SK-N-SH treated with all-trans-retinoic acid at 6 μM for 48 hours (cell line): ENCODE measurements around the gene WDR37.

Experiments
- ATAC-seq: fragments of 200-7000 bp; cut with Tn5 transposase; 3 replicates; pipeline ENCODE4 v1.9.1; 2020; ENCODE audit warnings: mild to moderate bottlenecking, moderate library complexity
- ARNTL ChIP-seq: fragments of 450-650 bp; formaldehyde crosslinking; IDR thresholded peaks from 2 replicates; pipeline ENCODE4 v1.5.0; 2020; ENCODE audit warnings: low read depth, mild to moderate bottlenecking, moderate library complexity, borderline replicate concordance
- BACH2 ChIP-seq: fragments of 250-450 bp; sonication (Bioruptor Pico); IDR thresholded peaks from 2 replicates; pipeline ENCODE4 v1.9.0; 2021; ENCODE audit warnings: mild to moderate bottlenecking, borderline replicate concordance
- CSDC2 ChIP-seq: fragments of 250-450 bp; sonication (Bioruptor Pico); IDR thresholded peaks from 2 replicates; pipeline ENCODE4 v1.5.0; 2020; ENCODE audit warnings: mild to moderate bottlenecking, moderate library complexity
- ESRRG ChIP-seq: fragments of 250-450 bp; sonication (Bioruptor Pico); IDR thresholded peaks from 2 replicates; pipeline ENCODE4 v1.6.1; 2021; ENCODE audit warnings: mild to moderate bottlenecking
- GLIS3 ChIP-seq: fragments of 250-450 bp; sonication (Bioruptor Pico); IDR thresholded peaks from 2 replicates; pipeline ENCODE4 v1.5.0; 2020; ENCODE audit warnings: mild to moderate bottlenecking, moderate library complexity
- ISL1 ChIP-seq: fragments of 250-450 bp; sonication (Bioruptor Pico); IDR thresholded peaks from 2 replicates; pipeline ENCODE4 v2.1.2; 2022; ENCODE audit warnings: mild to moderate bottlenecking, moderate library complexity
- OSR1 ChIP-seq: fragments of 250-450 bp; sonication (Bioruptor Pico); IDR thresholded peaks from 2 replicates; pipeline ENCODE4 v1.8.0; 2022; ENCODE audit warnings: moderate library complexity, mild to moderate bottlenecking, inconsistent platforms
- PPARA ChIP-seq: fragments of 250-450 bp; sonication (Bioruptor Pico); IDR thresholded peaks from 2 replicates; pipeline ENCODE4 v1.5.0; 2020; ENCODE audit warnings: mild to moderate bottlenecking, borderline replicate concordance
- RARB ChIP-seq: fragments of 250-450 bp; sonication (Bioruptor Pico); IDR thresholded peaks from 2 replicates; pipeline ENCODE4 v1.8.0; 2021; ENCODE audit warnings: mild to moderate bottlenecking, moderate library complexity
- TCF4 ChIP-seq: fragments of 250-450 bp; sonication (Bioruptor Pico); IDR thresholded peaks from 2 replicates; pipeline ENCODE4 v1.8.0; 2021; ENCODE audit warnings: mild to moderate bottlenecking, moderate library complexity, borderline replicate concordance
- TOX ChIP-seq: fragments of 250-450 bp; sonication (Bioruptor Pico); IDR thresholded peaks from 2 replicates; pipeline ENCODE4 v1.8.0; 2021; ENCODE audit warnings: mild to moderate bottlenecking, moderate library complexity, borderline replicate concordance
- ZC3H10 ChIP-seq: fragments of 250-450 bp; sonication (Bioruptor Pico); IDR thresholded peaks from 2 replicates; pipeline ENCODE4 v1.5.1; 2021; ENCODE audit warnings: mild to moderate bottlenecking, moderate library complexity
- ZFP3 ChIP-seq: fragments of 250-450 bp; sonication (Bioruptor Pico); IDR thresholded peaks from 2 replicates; pipeline ENCODE4 v1.5.0; 2020; ENCODE audit warnings: mild to moderate bottlenecking, moderate library complexity
- ZFP30 ChIP-seq: fragments of 450-650 bp; formaldehyde crosslinking; IDR thresholded peaks from 2 replicates; pipeline ENCODE4 v1.5.0; 2022; ENCODE audit warnings: mild to moderate bottlenecking, moderate library complexity
- ZNF565 ChIP-seq: fragments of 450-650 bp; formaldehyde crosslinking; conservative IDR thresholded peaks from 2 replicates; pipeline ENCODE4 v1.5.0; 2020; ENCODE audit warnings: low read depth, mild to moderate bottlenecking, moderate library complexity
- ZNF70 ChIP-seq: fragments of 450-650 bp; formaldehyde crosslinking; IDR thresholded peaks from 2 replicates; pipeline ENCODE4 v1.5.0; 2020; ENCODE audit warnings: mild to moderate bottlenecking, moderate library complexity
- ZNF8 ChIP-seq: fragments of 450-650 bp; formaldehyde crosslinking; IDR thresholded peaks from 2 replicates; pipeline ENCODE4 v1.5.0; 2020; ENCODE audit warnings: mild to moderate bottlenecking, moderate library complexity
- TF ChIP-seq, protein P1 (sequence below): fragments of 250-450 bp; sonication (Bioruptor Pico); IDR thresholded peaks from 2 replicates; pipeline ENCODE4 v1.5.1; 2021; ENCODE audit warnings: mild to moderate bottlenecking, moderate library complexity
- TF ChIP-seq, protein P2 (sequence below): fragments of 250-450 bp; sonication (Bioruptor Pico); IDR thresholded peaks from 2 replicates; pipeline ENCODE4 v1.8.0; 2021; ENCODE audit warnings: low read depth, mild to moderate bottlenecking, moderate library complexity, borderline replicate concordance
- TF ChIP-seq, protein P3 (sequence below): fragments of 250-450 bp; sonication (Bioruptor Pico); IDR thresholded peaks from 2 replicates; pipeline ENCODE4 v1.5.1; 2020; ENCODE audit warnings: low read depth, mild to moderate bottlenecking, moderate library complexity
- TF ChIP-seq, protein P4 (sequence below): fragments of 250-450 bp; sonication (Bioruptor Pico); IDR thresholded peaks from 2 replicates; pipeline ENCODE4 v1.8.0; 2020; ENCODE audit warnings: mild to moderate bottlenecking, moderate library complexity, borderline replicate concordance

The WDR37 gene

DNA sequence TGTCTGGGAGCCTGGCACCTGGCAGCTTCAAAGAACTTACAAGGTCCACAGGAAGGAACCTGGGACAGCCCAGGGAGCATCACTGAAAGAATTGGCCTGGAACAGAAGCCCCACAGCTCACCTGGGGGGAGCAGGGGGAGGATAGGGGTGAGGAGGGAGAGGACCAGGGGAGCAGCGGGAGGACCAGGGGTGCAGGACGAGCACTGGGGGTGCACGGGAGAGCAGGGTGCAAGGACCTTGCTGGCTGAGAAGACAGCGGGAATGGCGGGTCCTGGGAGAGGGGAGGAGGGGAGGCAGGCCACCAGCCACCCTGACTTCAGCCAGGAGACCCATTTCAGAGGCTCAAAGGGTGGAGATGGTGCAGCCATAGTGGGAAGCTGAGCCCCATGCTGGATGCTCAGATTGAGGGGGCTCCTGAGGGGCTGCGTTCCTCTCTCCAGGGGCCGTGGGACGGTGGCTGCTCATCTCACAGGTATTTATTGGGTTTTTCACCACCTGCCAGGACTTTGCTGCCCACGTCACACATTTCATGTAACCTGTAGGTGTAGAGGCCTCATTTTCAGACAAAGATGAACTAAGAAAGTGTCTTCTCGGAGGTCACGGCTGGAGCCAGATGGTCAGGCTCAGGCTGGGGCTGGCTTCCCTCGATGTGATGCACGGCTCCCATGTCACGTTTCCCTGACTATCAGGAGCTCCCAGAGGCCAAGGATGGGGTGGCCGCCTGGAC lies 110.1 kb downstream of the WDR37 start:
- TF ChIP-seq ZFP30 (CRISPR knock-in tag) (no peak), ZNF8 (CRISPR knock-in tag) (no peak), CSDC2 (no peak), TOX (CRISPR knock-in tag) (no peak), BACH2 (CRISPR knock-in tag) (no peak), ESRRG (CRISPR knock-in tag) (no peak)
- TF ChIP-seq, protein P1, sequence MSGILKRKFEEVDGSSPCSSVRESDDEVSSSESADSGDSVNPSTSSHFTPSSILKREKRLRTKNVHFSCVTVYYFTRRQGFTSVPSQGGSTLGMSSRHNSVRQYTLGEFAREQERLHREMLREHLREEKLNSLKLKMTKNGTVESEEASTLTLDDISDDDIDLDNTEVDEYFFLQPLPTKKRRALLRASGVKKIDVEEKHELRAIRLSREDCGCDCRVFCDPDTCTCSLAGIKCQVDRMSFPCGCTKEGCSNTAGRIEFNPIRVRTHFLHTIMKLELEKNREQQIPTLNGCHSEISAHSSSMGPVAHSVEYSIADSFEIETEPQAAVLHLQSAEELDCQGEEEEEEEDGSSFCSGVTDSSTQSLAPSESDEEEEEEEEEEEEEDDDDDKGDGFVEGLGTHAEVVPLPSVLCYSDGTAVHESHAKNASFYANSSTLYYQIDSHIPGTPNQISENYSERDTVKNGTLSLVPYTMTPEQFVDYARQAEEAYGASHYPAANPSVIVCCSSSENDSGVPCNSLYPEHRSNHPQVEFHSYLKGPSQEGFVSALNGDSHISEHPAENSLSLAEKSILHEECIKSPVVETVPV (CRISPR knock-in tag), result no peak
- TF ChIP-seq, protein P2, sequence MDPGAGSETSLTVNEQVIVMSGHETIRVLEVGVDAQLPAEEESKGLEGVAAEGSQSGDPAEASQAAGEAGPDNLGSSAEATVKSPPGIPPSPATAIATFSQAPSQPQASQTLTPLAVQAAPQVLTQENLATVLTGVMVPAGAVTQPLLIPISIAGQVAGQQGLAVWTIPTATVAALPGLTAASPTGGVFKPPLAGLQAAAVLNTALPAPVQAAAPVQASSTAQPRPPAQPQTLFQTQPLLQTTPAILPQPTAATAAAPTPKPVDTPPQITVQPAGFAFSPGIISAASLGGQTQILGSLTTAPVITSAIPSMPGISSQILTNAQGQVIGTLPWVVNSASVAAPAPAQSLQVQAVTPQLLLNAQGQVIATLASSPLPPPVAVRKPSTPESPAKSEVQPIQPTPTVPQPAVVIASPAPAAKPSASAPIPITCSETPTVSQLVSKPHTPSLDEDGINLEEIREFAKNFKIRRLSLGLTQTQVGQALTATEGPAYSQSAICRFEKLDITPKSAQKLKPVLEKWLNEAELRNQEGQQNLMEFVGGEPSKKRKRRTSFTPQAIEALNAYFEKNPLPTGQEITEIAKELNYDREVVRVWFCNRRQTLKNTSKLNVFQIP (CRISPR knock-in tag), result no peak
- TF ChIP-seq, protein P3, sequence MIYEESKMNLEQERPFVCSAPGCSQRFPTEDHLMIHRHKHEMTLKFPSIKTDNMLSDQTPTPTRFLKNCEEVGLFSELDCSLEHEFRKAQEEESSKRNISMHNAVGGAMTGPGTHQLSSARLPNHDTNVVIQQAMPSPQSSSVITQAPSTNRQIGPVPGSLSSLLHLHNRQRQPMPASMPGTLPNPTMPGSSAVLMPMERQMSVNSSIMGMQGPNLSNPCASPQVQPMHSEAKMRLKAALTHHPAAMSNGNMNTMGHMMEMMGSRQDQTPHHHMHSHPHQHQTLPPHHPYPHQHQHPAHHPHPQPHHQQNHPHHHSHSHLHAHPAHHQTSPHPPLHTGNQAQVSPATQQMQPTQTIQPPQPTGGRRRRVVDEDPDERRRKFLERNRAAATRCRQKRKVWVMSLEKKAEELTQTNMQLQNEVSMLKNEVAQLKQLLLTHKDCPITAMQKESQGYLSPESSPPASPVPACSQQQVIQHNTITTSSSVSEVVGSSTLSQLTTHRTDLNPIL (CRISPR knock-in tag), result no peak
- ATAC-seq, result no peak

DNA sequence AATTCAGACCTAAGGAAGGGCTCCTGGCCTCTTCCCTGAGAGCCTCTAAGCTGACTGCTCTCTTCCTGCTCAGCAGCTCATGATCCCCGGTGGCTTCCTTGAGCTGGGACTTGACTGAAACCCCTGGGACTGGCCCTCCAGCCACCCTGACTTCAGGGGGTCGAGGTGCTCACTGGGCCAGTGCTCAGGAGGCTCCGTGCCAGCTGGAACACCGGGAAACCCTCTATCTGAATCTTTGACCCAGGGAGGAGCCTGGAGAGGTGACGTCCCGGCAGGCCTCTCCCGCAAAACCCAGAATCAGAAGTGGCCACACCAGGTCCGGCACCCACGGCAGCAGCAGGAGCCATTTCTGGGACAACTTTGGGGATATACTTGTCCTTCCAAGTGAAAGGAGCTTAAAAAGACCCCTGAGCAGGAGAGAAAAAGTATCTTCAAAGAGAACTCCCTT lies 110.7 kb downstream of the WDR37 start:
- no peak for ATAC-seq
- TF ChIP-seq, protein P4, sequence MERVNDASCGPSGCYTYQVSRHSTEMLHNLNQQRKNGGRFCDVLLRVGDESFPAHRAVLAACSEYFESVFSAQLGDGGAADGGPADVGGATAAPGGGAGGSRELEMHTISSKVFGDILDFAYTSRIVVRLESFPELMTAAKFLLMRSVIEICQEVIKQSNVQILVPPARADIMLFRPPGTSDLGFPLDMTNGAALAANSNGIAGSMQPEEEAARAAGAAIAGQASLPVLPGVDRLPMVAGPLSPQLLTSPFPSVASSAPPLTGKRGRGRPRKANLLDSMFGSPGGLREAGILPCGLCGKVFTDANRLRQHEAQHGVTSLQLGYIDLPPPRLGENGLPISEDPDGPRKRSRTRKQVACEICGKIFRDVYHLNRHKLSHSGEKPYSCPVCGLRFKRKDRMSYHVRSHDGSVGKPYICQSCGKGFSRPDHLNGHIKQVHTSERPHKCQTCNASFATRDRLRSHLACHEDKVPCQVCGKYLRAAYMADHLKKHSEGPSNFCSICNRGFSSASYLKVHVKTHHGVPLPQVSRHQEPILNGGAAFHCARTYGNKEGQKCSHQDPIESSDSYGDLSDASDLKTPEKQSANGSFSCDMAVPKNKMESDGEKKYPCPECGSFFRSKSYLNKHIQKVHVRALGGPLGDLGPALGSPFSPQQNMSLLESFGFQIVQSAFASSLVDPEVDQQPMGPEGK, result no peak

DNA sequence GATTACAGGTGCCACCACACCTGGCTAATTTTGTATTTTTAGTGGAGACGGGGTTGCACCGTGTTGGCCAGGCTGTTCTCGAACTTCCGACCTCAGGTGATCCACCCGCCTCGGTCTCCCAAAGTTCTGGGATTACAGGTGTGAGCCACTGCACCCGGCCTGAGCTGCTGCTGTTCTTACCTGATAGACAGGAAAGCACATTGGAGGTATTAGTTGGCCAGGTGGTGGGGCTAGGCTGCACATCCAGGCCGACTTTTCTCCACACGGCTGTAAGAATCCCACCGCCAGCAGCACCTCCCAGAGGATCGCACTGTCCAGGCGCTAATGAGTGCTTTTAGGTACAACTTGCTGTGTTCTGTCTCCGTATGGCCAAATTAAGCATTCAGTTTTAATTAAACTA lies 112.6 kb downstream of the WDR37 start:
- no peak for ATAC-seq
- TF ChIP-seq, protein P4, result no peak
- TF ChIP-seq ZNF8 (CRISPR knock-in tag), result no peak

DNA sequence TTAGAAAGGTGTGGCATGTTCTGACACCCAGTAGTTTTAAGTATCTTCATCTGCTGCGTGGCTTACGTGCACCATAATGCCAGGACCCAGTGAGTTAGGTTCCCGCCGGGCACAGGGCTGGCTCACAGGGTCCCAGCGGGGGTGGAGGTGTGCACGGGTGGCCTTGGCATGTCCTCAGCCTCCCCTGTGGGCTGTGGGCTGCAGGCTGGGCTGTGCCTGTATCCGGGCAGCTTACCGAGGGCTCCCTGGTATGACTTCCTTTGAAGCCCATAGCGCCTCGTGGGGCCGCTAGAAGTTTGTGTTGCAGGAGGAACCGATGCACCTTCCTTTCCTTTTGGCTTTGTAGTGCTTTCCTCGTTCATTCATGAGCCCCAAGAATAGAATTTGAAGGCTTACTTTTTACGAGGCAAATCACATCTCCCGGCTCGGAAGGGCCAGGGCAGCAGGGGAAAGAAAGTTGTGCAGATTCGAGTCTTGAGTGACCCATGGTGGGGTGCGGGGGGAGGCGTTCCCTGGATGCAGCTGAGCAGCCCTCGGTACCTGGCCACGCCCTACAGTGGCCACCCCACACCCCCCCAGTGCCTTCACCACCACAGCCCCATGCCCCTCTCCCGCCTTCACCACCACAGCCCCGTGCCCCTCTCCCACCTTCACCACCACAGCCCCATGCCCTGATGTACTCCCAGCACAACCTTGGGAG lies 113.2 kb downstream of the WDR37 start:
- ATAC-seq, result no peak
- TF ChIP-seq, protein P3 (CRISPR knock-in tag), result no peak
- no peak for TF ChIP-seq PPARA (CRISPR knock-in tag)
- no peak for TF ChIP-seq OSR1 (CRISPR knock-in tag)
- TF ChIP-seq RARB (CRISPR knock-in tag), result no peak
- TF ChIP-seq CSDC2, result no peak
- no peak for TF ChIP-seq TCF4 (CRISPR knock-in tag)
- TF ChIP-seq ZNF70 (CRISPR knock-in tag), result no peak
- TF ChIP-seq, protein P2 (CRISPR knock-in tag), result no peak
- TF ChIP-seq BACH2 (CRISPR knock-in tag), result no peak
- no peak for TF ChIP-seq ISL1 (CRISPR knock-in tag)
- TF ChIP-seq ZFP30 (CRISPR knock-in tag), result no peak
- no peak for TF ChIP-seq ZFP3 (CRISPR knock-in tag)
- no peak for TF ChIP-seq ZNF565 (CRISPR knock-in tag)
- no peak for TF ChIP-seq ZC3H10 (CRISPR knock-in tag)
- no peak for TF ChIP-seq GLIS3 (CRISPR knock-in tag)
- no peak for TF ChIP-seq ARNTL (CRISPR knock-in tag)
